ENCODE results near the gene SH3BGRL2.
"Not testable (repeated sequence)": the region's sequence is repeated elsewhere in the genome, so short reads cannot be mapped to it uniquely, and the experiment has no call there.

The SH3BGRL2 gene

DNA sequence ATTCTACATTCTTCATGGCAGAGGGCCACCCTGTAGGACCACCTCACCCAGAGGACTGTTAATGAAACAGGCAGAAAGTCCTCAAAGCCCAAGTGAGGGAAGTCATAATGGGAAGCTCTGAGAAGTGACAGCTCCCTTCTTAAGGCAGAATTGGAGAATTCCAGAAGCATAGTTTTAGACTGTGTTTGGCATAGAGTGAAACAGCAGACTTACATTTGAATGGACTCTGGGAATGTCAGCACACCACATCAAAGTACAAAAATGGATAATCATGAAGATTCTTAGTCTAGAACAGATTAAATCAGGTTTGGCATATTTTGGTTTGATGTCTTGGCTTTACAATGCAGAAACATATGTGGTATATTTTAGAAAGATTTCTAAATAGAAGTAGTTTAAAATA is 17.9 kb downstream of the SH3BGRL2 start:
- DNase-seq (ENCODE audit: low spot score) = no peak

DNA sequence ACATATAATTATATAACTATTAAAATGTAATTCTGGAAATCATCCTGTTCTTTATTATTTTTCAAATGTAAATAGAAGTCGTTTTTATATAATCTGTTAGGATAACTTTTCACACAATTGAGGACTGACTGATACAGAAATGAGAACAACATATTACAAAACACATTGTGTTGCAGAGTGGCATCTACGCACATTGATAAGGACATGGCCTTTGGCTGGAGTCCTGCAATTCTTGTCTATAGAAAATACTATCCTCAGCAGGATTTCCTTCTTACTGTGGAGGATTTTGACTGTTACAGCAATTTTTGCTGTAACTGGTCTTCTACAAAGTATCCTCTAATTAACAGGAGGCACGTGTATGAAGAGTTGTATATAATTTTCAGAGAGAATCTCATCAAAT is 19.8 kb downstream of the SH3BGRL2 start:
- no peak for DNase-seq (ENCODE audit: low spot score)

DNA sequence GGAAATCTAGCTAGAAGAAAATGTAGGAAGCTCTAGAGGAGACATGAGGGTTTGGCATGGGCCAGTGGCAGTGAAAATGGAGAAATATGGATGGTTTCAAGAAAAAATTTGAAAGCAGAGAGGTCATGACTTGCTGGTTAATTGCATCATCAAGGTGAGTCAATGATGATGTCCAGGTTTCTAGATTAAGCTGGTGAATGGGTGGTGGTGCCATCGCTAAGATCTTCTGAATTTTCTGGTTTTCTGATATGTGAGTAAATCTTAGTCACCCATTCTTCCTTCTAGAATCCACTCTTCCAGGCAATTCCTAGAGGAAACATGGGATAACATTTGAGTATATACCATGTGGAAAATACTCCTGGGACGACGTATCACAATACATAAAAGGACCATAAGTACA is 25.0 kb downstream of the SH3BGRL2 start:
- peak; percentile 22 for DNase-seq (ENCODE audit: low spot score)

DNA sequence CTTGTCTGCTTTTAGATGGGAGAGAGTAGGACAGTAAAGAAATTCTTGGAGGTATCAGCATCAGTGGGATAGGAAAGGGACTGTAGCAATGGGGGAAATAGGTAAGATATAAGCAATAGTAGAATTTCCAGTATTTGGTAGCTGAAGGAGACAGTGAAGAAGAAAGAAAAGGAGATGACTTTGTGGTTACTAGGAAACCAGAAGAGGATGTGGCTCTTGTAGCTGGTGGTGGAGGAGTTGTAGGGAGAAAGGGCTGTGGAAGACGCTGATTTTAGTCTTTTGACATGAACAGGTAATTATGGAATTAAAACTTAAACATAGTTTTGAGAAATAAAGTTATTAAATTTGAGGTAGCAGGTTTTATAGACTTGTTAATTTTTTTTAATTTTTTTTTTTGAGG is 26.1 kb downstream of the SH3BGRL2 start:
- no peak for DNase-seq (ENCODE audit: low spot score)

DNA sequence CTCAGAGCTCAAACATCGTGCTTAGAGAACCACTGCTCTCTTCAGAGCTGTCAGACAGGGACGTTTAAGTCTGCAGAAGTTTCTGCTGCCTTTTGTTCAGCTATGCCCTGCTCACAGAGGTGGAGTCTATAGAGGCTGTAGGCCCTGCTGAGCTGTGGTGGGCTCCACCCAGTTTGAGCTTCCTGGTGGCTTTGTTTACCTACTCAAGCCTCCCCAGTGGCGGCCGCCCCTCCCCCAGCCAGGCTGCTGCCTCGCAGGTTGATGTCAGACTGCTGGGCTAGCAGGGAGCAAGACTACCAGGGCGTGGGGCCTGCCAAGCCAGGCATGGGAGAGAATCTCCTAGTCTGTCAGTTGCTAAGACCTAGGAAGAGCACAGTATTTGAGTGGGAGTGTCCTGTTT is 32.5 kb downstream of the SH3BGRL2 start:
- not testable (repeated sequence) for DNase-seq (ENCODE audit: low spot score)

DNA sequence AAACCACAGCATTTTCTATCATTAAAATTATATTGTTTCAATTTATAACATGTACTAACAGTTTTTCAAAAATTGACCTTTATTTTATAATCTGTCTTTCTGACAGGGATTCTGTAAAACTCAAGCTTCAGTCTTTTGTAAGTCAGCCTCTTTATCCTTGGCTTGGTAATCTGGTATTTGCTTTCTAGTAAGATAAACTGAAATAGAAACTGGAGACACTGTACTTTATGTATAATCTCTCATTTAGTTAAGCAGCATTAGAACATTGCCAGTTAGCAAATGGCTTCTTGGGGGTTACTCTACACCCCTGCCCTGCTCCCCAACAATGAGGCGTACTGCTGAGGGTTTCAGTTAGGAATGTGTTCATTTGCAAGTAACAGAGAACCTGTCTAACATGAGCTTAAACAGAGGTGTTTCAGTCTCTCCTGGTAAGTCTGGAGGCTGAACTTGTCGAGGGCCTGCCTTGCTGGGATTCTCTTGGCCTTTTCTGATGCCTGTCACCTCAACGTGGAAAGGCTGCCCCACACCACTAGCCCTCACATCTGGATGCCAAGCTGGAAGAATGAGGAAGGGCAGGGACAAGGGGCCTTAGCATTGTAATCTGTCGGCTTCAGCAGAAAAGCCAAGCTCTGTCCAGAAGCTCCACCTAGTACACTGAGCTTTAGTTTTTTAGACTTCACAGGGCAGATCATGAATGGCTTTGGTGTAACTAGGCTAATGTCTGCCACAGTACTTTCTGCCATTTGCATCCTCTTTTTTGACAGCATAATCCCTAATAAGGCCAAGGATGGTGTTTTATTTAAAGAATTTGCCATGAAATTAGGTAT is 34.8 kb downstream of the SH3BGRL2 start:
- no peak for DNase-seq (ENCODE audit: low spot score)

DNA sequence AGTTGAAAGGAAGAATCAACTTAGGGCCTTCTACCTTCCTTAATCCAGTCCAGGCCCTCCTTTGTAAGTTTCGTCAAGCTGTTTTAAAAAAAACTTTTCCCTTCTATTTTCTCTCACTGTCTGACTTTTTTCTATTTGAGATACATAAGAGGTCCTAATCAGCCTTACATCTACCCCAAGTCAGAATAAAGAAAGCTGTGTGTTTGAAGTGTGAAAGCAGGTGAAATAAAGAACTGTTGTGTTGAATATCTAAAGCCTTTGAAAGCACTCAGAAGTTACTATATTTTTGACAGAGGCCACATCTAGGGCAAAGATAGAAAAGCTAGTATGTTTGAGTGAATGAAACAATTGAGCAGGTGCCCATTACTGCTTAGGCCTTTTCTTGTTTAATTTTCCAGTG is 35.5 kb downstream of the SH3BGRL2 start:
- no peak for DNase-seq (ENCODE audit: low spot score)

DNA sequence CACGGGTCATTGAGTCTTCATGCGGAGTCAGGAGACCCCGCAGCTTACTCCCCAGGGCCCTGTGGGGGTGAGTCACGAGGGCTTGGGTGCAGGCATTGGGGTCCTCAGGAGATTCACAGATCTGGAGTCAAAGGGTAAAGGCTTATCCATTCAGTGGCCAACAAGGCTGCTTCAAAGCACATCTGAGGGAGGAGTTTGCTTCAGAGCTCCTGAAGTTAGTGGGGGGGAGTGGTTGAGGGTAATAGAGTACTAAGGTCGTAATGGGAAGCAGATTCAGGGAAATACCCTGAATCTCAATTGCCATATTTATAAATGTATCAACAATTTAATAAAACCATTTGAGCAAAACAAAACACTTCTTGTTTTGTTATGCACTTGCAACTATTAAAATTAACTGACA is 37.3 kb downstream of the SH3BGRL2 start:
- DNase-seq (ENCODE audit: low spot score) = no peak

DNA sequence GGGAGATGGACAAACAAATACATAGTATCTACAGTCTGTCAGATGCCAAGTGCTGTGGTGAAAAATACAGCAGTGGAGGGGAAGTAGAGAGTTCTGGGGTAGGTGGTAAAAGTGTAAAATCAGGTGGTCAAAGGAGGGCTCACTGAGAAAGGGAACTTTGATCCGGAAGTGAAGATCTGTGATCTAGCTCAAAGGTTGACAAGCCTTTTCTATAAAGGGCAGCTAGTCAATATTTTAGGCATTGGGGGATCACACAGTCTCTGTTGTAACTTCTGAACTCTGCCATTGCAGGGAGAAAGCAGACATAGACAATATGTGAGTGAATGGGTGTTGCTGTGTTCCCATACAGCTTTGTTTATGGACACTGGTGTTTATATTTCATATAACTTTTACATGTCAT is 38.6 kb downstream of the SH3BGRL2 start:
- DNase-seq (ENCODE audit: low spot score) = no peak

DNA sequence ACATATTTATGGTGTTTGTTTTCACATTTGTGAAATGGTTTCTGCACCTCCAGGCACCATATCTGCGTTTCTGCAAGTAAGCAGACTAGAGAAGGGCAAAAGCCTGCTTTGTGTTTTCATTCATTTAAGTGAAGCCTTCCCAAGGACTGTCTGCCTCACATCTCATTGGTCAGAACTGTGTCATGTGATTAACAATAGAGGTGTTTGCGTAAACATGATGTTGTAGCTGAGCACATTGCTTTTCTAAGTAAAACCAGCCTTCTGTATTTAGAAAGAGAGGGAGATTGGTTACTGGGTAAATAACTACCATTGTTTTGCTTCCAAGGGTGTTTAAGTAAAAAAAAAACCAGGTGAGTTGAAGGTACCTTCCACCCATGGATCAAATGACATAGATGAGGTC is 39.7 kb downstream of the SH3BGRL2 start:
- no peak for DNase-seq (ENCODE audit: low spot score)

DNA sequence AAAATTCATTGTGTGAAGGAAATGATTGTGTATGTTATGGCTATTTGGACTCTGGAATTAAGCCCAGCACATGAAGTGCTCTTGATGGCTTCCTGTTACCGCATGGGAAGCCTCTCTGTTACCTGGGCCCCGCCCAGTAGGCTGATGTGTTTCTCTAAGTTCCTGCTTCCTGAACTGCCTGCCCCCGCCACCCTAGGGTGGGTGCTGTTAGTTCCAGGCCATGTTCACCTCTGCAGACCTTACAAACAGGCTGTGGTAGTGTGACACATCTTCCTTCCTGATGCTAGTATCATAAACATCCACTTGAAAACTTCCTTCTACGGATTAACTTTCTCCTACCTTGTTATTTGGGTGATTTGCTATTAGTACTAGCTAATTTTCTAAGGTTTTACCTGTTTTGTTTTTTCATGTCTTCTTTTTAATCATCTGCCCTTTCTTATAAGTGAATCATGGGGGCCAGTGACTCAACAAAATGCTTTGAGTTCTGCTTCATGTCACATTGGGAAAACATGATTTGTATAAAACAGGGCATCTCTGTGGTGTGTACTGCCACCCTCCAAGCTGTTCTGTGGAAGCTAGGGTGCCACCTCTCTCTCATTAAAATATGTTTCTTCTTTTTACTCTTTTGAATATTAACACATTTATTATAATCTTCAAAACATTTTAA is 40.6 kb downstream of the SH3BGRL2 start:
- peak; percentile 3 for DNase-seq (ENCODE audit: low spot score)

DNA sequence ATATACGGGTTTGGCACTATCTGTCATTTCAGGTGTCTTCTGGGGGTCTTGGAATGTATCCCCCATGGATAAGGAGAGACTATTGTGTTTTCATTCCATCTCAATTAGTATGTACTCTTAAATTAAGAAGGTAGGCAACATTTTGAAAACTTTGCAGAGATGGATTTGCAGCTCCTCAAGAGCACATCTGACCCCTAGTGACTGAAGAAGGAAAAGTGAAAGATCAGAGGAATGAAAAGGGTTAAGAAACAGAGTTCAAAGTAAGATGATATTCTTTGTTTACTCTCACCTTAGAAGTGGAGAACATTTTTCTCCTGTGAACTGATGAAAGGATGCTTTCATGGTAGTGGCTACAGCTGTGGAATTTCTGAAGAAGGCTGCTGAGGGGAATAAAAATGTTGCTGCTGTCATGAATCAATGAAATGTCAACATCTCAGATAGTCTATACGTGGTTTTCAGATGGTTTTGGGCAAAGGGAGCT is 41.5 kb downstream of the SH3BGRL2 start:
- DNase-seq (ENCODE audit: low spot score) = peak; percentile 55

DNA sequence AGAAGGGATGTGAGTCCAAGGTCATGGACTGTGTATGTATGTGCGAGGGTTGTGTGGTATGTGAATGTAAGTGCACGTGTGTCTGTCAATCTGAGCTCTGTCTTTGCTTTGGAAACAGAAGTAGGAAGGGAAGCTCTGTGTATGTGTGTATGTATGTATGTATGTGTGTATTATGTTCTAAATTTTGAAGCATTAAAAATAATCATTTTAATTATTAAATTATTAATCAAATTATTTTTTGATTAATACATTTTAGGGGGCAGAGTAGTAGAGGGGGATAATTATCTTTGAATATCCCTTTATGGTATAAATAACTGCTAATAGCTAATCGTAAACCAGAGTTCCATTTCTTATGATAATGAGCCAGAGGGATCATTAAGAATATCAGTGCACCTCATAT is 42.8 kb downstream of the SH3BGRL2 start:
- no peak for DNase-seq (ENCODE audit: low spot score)

DNA sequence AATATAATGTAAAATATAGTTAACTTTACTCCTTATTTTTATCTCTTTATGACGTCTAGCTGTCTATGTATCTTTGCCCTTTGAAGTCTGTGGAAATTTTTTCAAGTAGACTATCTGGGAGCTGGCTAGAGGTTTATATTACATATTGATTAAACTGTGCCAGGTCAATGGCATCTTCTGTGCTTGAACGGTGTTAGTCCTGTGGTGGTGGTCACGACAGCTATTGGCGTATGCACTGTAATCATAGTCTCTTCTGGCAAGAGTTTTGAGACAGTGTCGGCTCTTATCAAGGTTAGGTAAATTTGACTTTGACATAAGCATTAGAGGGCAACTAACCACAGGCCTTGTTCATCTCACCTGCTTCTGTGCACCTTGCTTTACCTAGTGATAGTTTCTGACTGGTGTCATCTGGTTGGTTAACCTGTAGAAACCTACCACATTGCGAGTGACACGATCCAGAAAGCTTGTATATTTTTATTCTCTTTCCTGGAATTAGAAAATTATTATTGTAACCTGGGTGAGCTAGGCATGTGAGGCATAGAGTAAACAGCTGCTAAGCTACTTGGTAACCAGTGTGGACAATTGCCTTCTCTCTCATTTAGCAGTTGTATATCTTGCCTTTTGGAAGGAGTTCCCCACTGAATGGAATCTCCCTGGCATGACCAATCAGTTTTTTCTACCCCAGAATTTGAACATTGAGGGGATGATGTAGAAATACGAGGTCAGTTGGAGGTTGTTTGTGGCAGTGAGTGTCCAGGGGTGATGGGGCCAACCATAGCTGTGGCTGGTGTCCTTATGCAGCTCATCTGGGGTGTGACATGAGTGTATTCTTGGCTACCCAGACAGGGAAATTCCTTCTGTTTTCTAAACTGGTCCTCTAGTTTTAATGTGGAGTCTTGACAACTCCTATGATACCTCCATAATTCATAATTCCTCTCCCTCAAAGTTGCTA is 45.9 kb downstream of the SH3BGRL2 start:
- no peak for DNase-seq (ENCODE audit: low spot score)

DNA sequence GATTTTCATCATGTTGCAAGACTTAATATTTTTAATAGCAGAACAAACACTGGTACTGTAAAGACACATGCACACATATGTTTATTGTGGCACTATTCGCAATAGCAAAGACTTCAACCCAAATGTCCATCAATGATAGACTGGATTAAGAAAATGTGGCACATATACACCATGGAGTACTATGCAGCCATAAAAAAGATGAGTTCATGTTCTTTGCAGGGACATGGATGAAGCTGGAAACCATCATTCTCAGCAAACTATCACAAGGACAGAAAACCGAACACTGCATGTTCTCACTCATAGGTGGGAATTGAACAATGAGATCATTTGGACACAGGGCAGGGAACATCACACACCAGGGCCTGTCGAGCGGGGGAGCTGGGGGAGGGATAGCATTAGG is 51.6 kb downstream of the SH3BGRL2 start:
- not testable (repeated sequence) for DNase-seq (ENCODE audit: low spot score)

DNA sequence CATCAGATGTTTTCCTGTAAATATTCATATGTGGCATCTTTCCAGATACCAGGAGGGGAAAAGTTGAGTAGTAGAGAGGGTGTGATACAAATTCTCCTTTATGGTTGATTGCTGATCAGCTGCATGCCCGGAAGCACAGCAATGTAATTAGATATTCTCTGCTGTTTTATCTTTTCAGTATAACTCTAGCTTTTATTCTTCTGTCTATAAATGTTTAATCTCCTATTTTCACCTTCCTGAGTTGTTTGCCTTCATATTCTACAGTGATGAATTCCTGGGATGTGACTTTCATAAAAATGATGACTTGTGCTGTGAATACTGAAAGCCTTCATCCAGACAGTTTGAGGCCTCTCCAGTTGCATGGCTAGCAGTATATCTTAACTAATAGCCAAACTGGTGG is 53.7 kb downstream of the SH3BGRL2 start:
- no peak for DNase-seq (ENCODE audit: low spot score)

DNA sequence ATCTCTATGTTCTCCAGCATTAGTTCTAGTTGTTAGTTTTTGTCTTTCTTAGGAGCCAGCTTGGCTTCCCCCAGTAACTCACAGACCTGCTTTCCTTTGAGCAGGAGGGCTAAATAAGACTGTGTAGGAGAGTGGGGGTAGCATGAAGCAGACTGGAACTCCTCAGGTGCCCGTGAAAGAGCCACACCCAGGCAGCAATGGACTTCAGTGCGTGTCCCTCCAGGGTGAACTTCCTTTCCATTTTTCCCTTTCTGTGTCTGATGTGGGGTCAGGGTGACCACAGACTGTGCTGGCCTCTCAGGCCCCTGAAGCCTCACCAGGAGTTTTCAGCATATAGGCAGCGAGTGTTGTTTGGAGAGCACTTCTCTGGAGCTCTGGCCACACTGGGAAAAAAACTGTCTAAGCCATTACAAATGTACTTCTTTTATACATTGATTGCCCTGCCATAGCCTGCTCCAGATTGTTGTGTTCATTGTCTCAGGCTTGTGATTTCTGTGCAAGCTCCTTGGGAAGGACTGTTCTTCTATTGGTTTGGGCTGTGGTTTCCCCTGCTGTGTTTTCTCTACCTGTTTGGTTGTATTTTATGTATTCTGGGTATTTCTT is 55.7 kb downstream of the SH3BGRL2 start:
- no peak for DNase-seq (ENCODE audit: low spot score)

DNA sequence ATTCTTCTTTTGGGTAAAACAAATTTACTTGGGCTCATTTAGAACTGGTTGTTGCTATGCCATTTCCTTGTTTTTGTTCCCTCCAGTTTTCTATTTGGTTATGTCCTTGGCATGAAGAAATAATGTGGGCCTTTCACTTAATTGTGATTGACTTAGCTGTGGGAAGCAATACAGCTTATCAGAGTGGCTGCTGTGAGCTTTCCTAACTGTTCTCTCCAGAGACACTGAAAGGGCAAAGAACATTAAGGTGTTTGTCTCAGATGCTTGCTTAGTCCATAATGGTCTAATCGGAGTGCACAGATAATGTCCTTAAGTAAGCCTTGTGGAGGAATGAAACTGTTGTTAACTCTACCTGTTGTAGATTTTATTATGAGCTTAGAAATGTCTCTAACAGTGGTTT is 56.6 kb downstream of the SH3BGRL2 start:
- DNase-seq (ENCODE audit: low spot score) = no peak

DNA sequence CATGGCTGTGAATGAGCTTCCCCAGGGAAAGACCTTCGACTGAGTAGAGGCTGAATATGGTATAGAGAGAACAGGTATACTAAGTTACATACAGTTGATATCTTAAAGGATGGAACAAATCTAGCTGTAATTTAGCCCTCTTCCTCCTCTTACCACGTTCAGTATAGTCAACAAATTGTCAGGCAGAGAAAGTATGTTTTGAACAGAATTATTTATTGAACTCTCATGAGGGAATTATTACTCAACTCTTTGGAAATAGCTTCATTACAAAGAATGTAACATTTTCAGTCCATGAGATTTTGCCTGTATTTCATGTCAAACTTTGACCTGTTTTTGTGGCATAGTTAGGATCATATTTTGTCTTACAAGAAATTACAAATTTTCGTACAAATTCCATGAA is 63.0 kb downstream of the SH3BGRL2 start:
- DNase-seq (ENCODE audit: low spot score) = no peak

DNA sequence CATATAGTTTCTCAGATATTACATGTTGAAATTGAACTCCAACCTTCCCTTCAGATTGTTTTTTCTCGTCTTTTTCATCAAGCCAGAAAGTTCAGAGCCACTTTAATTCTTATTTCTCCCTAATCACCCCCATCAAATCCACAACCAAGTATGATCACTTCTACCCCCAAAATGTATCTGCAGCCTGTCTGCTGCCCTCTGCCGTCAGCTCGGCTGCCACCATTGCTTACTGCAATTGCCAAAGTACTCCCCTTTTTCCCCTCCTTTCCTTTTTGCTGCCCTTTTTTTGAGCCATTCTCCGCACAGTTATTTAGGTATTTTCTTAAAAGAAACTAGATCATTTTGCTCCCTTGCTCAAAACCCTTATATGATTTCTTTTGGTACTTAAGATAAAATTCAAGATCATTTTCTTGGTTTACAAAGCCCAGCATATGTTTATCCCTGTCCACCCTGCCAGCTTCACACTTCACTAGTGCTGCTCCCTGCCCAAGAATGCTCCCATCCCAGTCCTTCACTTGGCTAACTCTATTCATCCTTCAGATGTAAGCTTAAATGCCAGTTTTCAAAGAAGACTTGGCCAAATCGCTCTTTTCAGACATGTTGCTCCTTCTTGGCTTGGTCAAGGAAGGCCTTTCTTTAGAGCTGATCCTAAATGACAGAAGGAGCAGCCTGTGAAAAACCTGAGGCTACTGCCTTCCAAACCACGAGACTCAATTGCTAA is 63.7 kb downstream of the SH3BGRL2 start:
- no peak for DNase-seq (ENCODE audit: low spot score)

DNA sequence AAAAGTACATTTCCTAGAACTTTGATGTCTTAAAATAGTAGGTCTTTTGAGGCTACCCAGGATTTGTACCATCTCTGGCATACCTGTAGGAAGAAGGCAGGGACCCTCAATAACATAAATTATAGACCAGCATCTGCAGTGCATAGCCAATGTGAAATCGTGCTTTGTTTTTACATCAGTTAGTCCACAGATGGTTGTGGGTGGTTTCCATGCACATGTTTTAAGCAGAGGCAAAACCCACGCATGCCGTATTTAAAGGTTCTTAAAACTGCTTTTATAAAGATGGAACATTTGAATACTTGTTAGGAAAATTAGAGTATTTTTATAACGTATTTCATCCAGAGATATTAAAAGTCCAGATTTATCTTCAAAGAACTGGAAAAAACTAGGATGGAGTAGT is 66.3 kb downstream of the SH3BGRL2 start:
- no peak for DNase-seq (ENCODE audit: low spot score)

Data from RKO (cell line).